Stimulated activated CD8-positive, alpha-beta memory T cell treated with anti-CD3 and anti-CD28 coated beads, Interleukin-15, amount 100 ng/mL, for 48 hours (primary cell): ENCODE results near the gene ATN1.
A peak's percentile ranks its signal among the peaks of the same experiment; 100 is the strongest.

Experiments
- DNase-seq, 2 donors: peaks; one replicate each; pipeline ENCODE4 v3.0.0-alpha.2; 2020; ENCODE audit warnings: low read depth in 2 of 2

Gene ATN1

DNA sequence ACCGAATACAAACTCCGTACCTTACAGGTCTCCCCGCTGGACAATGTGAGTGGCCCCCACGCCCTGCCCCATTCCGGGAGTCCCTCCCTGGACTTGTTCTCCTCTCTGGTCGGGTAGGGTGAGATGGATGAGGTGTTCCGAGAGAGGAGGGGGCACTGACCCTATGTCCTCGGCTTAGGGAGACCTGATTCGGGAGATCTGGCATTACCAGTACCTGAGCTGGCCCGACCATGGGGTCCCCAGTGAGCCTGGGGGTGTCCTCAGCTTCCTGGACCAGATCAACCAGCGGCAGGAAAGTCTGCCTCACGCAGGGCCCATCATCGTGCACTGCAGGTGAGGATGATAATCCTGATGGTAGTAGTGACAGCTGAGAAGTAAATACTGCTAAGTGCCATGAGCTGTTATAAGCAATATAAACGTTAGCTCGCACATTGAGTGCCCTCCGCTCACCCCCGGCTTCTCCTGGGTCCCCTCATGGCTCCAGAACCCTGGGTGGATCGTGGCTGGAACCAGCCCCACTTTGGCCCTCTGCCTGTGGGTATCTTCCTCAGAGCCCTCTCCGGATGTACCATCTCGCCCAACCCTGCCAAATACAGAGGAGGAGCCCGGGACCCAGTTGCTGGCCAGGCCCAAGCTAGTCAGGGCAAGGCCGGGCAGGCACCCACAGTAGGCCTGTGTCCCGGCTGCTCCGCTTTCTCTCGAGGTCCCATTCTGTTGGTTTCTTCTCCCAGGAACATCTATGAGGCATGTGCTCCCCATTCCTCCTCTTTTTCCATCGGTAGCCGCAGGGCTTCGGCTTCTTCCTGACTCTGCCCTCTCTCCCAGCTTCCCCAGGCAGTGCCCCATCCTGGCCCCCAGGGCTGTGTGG, 30.2 kb downstream of the ATN1 start:
- DNase-seq, result no peak

DNA sequence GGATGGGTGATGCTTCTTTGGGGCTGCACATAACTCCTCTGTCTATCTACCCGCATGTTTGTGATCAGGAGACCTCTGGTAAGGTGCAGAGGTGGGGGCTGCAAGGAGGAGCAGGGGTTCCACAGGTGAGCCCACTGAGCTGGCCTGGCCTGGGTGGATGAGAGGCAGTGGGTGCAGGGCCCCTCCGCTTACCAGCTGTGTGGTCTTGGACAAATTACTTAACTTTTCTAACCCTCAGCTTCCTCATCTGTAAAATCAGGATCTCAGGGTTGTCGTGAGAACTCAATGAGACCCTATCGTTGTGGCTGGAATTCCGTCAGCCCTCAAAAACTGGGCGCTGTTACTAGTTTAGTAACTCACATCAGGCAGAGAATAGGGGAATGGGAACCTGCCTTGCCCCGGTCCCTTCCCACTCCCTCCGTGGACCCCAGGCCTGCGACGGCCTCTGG, 30.9 kb downstream of the ATN1 start:
- no peak for DNase-seq

DNA sequence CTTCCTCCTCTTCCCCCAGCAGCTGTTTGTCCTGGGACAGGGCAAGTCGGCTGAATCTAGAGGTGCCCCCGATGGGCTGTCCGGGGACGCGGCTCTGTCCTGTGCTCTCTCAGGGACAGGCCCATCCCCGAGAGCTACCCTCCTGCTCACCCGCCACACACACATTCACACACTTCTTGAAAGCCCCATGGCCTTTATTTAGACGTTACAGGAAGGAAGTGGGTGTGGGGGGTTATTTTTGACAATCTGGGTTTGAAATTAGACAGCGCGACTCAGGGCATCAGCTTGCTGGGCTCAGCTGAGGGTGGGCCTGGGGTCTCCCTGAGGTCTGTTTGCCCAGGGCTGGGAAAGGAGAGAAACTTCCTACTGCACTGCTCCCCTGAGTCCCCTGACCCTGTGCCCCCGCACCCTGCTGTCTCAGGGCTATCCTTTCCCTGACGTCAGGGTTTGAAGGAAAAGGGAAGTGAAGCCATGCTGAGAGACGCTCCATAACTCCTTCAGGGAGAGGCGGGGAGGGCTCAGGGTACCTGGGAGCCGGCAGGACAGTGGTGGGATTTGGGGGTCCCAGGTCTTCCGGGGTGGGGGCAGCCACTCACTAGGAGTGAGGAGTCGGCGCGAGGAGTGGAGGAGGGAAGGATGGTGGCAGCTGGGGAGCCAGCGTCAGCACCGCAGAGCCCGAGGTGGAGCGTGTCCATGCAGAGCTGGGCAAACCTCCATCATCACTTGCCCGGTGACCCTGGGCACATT, 31.5 kb downstream of the ATN1 start:
- no peak for DNase-seq

DNA sequence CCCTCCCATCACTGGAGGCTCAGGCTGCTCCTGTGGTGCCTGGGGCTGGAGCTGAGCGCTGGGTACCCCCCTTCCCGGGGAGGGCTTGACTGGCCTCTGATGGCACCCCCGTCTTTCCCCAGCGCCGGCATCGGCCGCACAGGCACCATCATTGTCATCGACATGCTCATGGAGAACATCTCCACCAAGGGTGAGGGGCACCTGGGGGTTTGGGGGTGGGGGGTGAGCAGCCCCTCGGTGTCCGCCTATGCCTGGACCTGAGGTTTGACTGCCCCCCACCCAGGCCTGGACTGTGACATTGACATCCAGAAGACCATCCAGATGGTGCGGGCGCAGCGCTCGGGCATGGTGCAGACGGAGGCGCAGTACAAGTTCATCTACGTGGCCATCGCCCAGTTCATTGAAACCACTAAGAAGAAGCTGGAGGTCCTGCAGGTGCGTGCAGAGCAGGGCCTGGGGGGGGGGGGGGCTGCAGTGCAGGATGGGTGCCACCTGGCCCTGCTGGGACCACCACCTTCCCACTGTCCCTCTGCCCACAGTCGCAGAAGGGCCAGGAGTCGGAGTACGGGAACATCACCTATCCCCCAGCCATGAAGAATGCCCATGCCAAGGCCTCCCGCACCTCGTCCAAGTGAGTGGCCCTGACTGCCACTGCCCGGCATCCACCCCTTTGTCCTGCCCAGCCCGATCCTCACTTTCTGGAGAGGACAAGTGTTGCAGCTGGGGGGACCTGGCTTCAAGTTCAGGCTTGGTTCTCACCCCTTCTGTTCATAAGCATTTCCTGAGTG, 32.2 kb downstream of the ATN1 start:
- DNase-seq, result no peak

DNA sequence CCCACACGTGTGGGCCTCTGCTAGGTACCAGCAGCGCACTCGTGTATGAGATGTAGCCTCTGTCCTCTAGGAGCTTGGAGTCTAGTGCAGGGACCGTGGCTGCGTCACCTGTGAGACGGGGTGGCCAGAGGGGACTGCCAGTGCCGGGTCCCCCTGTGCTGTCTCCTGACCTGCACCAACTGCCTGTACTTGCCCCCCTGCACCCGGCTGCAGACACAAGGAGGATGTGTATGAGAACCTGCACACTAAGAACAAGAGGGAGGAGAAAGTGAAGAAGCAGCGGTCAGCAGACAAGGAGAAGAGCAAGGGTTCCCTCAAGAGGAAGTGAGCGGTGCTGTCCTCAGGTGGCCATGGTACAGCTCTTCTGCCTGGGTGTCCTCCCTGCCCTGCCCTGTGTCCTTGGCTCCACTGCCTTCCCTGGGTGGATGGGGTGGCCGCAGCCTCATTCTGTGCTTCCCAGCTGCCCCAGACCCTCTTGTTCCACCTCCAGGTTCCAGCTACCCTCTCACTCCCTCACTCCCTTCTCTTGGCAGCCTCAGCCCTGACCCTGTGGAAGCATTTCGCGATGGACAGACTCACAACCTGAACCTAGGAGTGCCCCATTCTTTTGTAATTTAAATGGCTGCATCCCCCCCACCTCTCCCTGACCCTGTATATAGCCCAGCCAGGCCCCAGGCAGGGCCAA, 33.0 kb downstream of the ATN1 start:
- no peak for DNase-seq

DNA sequence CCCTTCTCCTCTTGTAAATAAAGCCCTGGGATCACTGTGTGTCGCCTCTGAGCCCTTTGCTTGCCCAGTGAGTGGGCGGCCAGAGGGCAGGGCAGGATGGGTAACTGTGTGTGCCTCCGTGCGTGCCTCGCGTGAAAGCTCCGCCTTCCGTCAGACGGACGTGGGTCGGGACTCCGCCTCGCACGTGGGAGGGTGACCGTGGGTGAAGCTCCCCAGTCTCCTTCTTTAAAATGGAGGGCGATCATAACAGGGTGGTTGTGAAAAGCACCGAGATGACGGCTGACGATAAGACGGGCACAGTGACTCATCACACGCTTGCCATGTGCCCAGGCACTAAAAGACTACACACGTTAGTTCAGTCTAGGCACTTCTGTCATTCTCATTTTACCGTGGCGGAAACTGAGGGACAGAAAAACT, 33.5 kb downstream of the ATN1 start:
- peak; percentile 90 to 93 for DNase-seq

DNA sequence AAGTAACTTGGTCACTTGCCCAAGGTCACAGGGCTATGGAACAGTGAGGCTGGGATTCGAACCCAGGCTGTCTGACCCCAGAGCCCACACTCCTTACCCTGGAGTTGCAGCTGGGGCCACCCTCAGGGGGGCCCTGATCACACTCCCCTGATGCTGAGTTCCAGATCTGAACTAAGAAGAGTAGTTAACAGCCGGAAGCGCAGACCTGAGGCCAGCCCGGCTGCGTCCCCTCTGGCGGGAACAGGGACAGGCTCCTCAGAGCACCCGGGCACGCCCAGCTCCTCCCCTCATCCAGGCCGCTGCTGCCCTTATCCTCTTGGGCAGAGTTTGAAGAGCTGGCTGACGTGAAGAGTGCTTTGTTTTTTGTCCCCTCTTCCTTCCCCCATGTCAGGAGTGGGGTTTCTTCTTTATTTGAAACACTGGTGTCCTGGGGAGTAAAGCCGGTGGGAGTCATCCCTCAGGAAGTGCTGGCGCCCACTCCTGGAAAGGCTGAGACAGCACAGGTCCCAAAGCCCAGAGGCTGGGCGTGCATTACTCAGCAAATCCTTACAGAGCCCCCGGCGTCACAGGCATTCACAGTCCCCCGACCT, 34.0 kb downstream of the ATN1 start:
- DNase-seq, result no peak

DNA sequence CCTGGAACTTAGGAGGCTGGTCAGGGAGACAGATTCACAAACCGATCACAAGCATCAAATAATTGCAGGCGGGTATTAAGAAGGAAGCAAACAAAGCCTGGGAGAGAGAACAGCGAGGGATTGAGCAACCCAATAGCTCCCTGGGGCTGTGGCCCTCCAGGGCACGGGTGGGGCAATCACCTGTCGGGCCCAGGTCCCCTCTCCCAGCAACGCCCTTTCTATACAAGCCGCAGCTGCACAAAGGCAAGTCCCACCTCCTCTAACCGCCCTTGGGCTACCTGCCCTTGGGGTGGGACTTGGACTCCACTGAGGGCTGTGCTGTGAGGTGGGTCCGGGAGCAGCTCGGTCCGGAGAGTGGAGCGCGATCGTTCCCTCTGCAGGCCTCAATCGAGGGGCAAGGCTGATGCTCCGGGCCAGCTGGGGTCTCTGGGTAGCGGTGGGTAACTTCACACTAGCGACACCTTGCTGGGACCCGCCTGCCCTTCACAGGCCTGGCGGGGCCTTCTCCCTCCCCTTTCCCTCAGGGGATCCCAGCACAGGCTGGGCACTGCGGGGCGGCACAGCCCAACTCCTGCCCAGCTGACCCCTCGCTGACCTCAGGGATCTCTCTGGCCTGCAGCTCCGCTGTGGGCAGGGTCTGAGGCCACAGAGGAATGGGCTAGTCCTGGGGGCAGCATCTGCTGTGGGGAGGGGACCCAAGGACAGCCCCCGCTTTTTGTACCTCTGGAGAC, 34.7 kb downstream of the ATN1 start:
- DNase-seq, result no peak

DNA sequence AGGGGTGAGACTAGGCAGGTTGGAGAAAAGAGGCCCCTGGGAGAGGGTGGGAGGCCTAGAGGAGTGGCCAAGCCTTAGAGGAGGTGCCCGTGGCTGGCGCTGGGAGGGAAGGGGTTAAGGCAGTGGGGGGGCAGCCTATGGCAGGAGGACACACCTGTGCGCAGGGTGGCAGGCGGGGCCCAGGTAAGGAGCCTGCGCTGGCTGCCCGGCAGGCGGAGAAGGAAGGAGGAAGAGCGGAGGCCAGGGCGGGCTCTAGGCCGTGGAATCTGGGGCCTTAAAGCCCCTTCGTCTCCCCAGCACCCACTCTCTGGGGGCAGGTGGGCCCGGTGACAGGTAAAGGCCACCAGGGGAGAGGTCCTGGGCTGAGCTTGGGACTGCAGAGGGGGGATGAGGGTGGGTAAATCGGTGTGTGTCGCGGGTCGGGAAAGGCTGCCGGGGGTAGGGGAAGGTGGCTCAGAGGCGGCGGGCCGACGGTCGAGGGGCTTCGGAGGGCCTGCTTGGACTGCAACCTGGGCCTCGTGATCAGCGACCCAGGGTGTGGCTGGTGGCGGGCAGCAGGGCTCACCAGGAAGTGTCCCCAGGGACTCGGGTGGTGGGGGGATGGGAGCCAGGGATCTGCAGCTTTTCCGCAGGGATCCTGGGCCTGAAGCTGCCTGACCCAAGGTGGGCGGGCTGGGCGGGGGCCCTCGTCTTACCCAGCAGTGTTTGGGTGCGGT, 35.4 kb downstream of the ATN1 start:
- DNase-seq, result no peak

DNA sequence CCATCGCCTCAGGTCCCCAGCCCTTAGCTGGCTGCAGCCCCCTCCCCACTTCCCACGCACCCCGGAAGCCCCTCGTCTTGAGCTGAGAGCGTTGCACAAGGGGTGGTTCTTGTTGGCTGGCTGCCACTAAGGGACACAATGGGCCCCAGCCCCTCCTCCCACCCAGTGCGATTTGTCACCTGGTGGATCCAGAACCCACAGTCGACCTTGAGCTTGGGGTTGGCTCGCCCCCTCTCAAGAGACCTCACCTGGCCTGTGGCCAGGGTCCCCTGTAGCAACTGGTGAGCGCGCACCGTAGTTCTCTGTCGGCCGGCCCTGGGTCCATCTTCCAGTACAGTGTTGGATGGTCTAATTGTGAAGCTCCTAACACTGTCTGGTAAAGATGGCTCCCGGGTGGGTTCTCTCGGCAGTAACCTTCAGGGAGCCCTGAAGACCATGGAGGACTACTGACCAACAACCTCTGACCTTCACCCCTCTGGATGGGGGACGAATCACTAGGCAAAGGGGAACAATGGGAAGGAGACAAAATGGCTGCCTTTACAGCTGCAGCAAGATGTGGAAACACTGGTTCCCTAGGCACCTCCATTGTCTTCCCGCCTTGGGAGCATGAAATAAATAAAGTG, 36.1 kb downstream of the ATN1 start:
- no peak for DNase-seq

DNA sequence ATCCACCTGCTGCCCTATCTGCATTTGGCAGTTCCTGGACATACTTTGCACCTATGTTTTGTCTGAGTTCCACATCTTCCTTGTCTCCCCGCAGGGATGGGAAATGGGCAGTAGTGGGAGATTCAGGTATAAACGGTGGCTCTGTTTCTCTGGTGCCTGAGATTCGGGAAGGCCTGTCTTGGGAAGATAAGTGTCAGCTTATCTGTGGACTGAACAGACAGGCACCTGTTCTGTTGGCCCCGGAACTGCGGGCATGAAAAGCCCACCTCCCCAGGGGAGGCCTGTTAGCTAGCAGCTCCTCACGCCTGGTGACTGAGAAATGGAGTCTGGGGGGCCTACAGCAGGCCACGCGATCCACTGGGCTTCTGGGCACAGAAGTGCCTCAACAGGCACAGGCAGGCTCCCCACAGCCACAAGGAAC, 36.9 kb downstream of the ATN1 start:
- no peak for DNase-seq

DNA sequence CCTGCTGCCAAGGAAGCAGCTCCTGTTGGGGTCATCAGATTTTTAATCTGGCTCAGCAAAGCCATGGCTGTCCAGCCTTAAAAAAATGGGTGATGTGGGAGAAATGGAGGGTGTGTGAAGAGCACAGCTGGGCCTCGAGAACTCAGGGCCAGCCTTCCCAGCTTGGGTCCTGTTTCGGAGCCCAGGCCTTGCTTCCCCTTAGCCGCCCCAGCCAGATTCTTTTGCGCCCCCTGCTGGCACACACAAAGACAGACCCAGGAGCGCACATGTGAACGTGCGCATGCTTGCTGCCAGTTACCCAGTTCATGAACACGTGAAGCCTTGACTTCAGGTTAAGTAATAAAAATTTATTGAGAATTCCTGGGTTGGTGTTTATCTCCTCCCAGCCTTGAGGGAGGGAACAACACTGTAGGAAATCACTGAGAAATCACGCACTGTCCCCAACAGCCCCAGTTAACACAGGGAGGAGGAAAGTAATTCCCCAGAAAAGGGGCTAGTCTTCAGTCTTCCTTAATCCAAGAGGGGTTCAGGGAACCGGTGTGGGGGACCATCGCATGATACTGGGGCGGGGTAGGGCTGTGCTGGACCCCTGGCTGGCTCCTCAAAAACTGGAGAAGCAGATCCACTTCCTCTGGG, 37.4 kb downstream of the ATN1 start:
- peak; percentile 74 to 79 for DNase-seq

DNA sequence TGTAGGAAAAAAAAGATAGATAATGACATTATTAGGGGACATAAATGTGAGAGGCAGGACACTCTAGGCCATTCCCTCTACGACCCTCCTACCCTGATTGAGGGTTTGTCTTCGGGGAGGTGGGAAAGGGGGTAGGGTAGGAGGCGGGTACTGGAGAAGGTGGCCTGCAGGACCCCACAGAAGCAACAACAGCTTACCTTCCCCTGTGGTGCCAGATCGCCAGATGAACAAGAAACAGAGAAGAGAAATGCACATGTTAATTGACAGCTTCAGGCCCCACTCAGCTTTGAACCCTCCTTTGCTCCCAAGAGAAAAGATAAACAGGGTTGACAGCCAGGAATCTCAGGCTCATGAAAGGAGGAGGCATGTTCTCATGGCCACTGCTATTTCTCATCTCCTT, 38.0 kb downstream of the ATN1 start:
- no peak for DNase-seq

DNA sequence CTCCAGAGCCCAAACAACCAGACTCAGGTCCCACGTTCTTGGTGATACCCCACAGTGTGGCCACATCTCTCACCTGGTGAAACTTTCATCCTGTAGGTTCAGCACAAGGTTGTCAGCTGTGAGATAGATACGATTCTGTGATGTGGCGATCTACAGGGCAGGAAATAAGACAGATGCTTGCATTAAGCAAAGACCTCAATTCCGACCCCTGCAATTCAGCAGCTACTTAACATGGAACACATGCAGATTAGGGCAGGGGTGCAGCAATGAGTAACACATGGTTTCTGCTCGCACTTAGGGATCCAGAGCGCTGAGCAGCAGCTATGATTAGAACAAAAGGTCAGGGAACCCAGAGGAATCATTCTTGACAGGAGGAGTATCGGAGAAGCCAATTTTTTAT, 38.6 kb downstream of the ATN1 start:
- no peak for DNase-seq

DNA sequence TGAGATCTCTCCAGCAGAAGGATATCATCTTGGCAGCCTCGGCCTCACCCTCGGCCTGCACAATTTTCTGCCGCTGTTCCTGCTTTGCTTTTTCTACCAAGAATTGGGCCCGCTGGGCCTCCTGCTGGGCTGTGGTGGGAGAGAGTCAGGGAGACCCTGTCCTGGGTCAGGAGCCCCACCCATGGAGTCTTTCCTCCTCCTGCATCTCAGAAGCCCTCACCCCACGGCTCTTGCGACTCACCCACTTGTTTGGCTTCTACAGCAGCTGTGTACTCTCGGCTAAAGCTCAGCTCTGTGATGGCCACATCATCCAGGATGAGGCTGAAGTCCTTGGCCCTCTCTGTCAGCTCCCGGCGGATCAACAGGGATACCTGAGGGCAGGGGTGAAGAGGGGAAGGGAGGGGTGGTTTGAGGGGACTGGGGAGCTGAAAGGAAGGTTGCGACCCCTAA, 39.9 kb downstream of the ATN1 start:
- DNase-seq, result no peak

DNA sequence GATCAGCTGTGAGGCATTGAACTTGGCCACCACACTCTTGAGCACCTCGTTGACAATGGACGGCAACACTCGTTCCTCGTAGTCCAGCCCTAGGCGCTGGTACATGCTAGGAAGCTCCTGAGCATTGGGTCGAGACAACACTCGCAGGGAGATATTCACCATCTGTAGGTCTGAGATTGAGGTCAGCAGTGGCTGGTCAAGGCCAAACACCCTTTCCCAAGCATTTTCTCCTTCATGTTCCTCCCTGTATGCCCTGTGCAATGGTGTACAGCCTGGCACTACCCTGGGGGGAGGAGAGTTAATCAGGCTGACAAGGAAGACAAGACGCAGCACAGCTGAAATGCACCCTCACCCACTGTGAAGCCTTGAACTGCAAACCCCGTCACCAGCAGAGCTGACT, 40.7 kb downstream of the ATN1 start:
- DNase-seq, result no peak

DNA sequence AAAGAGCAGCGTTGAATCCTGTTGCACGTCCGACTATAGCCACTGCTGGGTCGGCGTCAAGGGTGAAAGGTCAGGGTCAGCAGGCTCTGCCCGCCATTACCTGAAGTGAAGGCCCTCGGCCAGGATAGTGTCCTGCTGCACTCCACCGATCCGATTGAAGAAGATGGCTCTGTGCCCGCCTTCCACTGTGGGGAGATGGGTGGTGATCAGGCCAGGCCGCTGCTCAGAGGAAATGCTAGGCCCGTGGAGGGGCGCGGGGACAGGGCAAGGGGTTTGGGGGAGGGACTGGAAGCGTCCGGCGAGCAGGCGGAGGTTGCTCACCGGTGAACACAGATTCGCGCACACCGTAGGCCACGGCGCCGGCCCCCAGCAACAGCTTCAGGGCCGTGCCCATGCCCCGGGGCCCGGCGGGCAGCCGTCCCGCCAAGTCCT, 42.4 kb downstream of the ATN1 start:
- no peak for DNase-seq

DNA sequence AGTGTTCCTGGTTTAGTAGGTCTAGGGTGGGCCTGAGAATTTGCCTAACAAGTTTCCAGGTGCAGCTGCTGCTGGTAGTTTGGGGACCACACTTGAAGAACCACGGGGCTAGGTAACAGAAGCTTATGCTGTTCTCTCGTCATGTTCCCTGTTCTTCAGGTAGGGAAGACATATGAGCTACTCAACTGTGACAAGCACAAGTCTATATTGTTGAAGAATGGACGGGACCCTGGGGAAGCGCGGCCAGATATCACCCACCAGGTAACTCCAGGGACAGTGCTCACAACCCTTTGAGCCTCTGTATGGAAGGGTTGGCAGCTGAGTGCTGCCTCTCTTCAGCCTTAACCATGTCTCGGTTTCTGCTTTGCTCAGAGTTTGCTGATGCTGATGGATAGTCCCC, 46.4 kb downstream of the ATN1 start:
- DNase-seq, result no peak
